OCI-LY7 (cell line): ENCODE data around the gene GRIK1. TPM values are rescaled to one million over a fixed set of nuclear protein-coding genes. Genes with fewer than 3 reads are reported as not detected.

Experiments
- BruUV-seq: library from RNA; stranded (reverse); fragments of 400-500 nt; replicated peaks from 2 replicates; lab custom pipeline; 2021; lab: Mats Ljungman, UMichigan
- CTCF ChIA-PET: fragments of 300-600 bp; sonication (Branson Sonifier 250); formaldehyde crosslinking; loops from one replicate; lab custom pipeline; 2022; ENCODE audit warnings: antibody characterized with exemption; ENCODE audit not compliant: unreplicated experiment; lab: Charles Lee
- POLR2A ChIA-PET: fragments of 300-600 bp; sonication (Branson Sonifier 250); formaldehyde crosslinking; loops from one replicate; lab custom pipeline; 2022; ENCODE audit warnings: antibody characterized with exemption; lab: Charles Lee
- DNase-seq: peaks from one replicate; pipeline ENCODE4 v3.0.0-alpha.2; 2015; ENCODE audit warnings: low spot score
- H2AFZ ChIP-seq: fragments of 200-600 bp; sonication (generic), shearing (Covaris generic); 2 replicates; pipeline ENCODE4 v1.6.1; 2014; ENCODE audit warnings: mild to moderate bottlenecking, antibody characterized with exemption, low read length, moderate library complexity
- H3K27ac ChIP-seq: fragments of 200-600 bp; sonication (generic); 2 replicates; pipeline ENCODE4 v1.5.1; 2014; ENCODE audit warnings: mixed run types, low read depth, mild to moderate bottlenecking, moderate library complexity, low read length, inconsistent platforms; ENCODE audit not compliant: poor library complexity, severe bottlenecking
- H3K36me3 ChIP-seq: fragments of 200-600 bp; sonication (generic); 2 replicates; pipeline ENCODE4 v1.6.1; 2014; ENCODE audit warnings: mild to moderate bottlenecking, antibody characterized with exemption, low read length, moderate library complexity, mixed read lengths; ENCODE audit not compliant: insufficient read depth
- H3K4me1 ChIP-seq: fragments of 200-600 bp; sonication (generic); 2 replicates; pipeline ENCODE4 v1.5.1; 2014; ENCODE audit warnings: mild to moderate bottlenecking, low read length; ENCODE audit not compliant: insufficient read depth, poor library complexity, severe bottlenecking
- H3K4me2 ChIP-seq: fragments of 200-600 bp; sonication (generic); 2 replicates; pipeline ENCODE4 v1.6.1; 2014; ENCODE audit warnings: mild to moderate bottlenecking, low read length
- H3K4me3 ChIP-seq: fragments of 200-600 bp; sonication (generic); 2 replicates; pipeline ENCODE4 v1.5.1; 2014; ENCODE audit warnings: mild to moderate bottlenecking, low read depth, low read length; ENCODE audit not compliant: poor library complexity, severe bottlenecking
- H3K79me2 ChIP-seq: fragments of 200-600 bp; sonication (generic); 2 replicates; pipeline ENCODE4 v1.6.1; 2016; ENCODE audit warnings: low read depth, mild to moderate bottlenecking, low read length, moderate library complexity, mixed read lengths; ENCODE audit not compliant: insufficient read depth
- H3K9me2 ChIP-seq: fragments of 200-600 bp; sonication (generic); 2 replicates; pipeline ENCODE4 v1.6.1; 2016; ENCODE audit warnings: mild to moderate bottlenecking, low read length, mixed read lengths; ENCODE audit not compliant: insufficient read depth
- H3K9me3 ChIP-seq: fragments of 200-600 bp; sonication (generic); 2 replicates; pipeline ENCODE4 v1.6.1; 2014; ENCODE audit warnings: mild to moderate bottlenecking, mixed run types, low read length, mixed read lengths
- H4K20me1 ChIP-seq: fragments of 200-600 bp; sonication (generic); 2 replicates; pipeline ENCODE4 v1.6.1; 2014; ENCODE audit warnings: mild to moderate bottlenecking, antibody characterized with exemption, low read length, moderate library complexity, mixed read lengths; ENCODE audit not compliant: insufficient read depth
- CTCF ChIP-seq: fragments of 200-600 bp; sonication (generic); conservative IDR thresholded peaks from 2 replicates; pipeline ENCODE4 v1.5.1; 2014; ENCODE audit warnings: mild to moderate bottlenecking, antibody characterized with exemption, low read length, moderate library complexity, mixed read lengths
- EZH2phosphoT487 ChIP-seq: fragments of 200-600 bp; sonication (generic); IDR thresholded peaks from 2 replicates; pipeline ENCODE4 v1.6.1; 2018; ENCODE audit warnings: low read depth, borderline replicate concordance, mild to moderate bottlenecking, mixed run types, antibody characterized with exemption, low read length, moderate library complexity, mixed read lengths
- intact Hi-C: fragments of 100-400 bp; cut with micrococcal nuclease; formaldehyde crosslinking; loops from one replicate; pipeline ENCODE4 v1.10.0; 2022; ENCODE audit not compliant: unreplicated experiment
- total RNA-seq, 2 experiments: library from RNA; depleted of rRNA in 1 of 2; stranded (reverse); fragments of >200 nt in 1 of 2; shearing (Covaris generic) in 1 of 2; gene quantifications; 2 replicates each; pipeline ENCODE4 v1.2.3, GENCODE V29; 2014 to 2022

Gene GRIK1
- total RNA-seq, 2 experiments from 2014 or later: 4.1 TPM; not detected in 1

GRCh38 chr21:29843804-29844203 lies 96.0 kb downstream of the GRIK1 start:
- DNase-seq: no peak
- POLR2A ChIA-PET: interaction anchor here (0.5 kb wide), 1 partner anchor 63 kb away, joined by 3 read pairs; no protein-coding TSS in a partner anchor
- intact Hi-C loops: loop anchor here (10.0 kb wide), 1 partner anchor 469 kb away; no protein-coding TSS in a partner anchor
- no TSS peak for BruUV-seq
- no peaks in the 10 kb centered on the region for H4K20me1 ChIP-seq
- H3K4me2 ChIP-seq: no peak overlapping the region
- no peak overlapping the region for H2AFZ ChIP-seq
- no peak overlapping the region for H3K4me3 ChIP-seq
- H3K27ac ChIP-seq: no peak overlapping the region
- 0 out of 2 replicates have a peak, but pooled peaks cover 3% of the 10 kb centered on the region for H3K9me2 ChIP-seq
- no peaks in the 10 kb centered on the region for H3K9me3 ChIP-seq
- TF ChIP-seq CTCF (no peak), EZH2phosphoT487 (no peak)
- no peaks in the 10 kb centered on the region for H3K36me3 ChIP-seq
- no peaks in the 10 kb centered on the region for H3K4me1 ChIP-seq
- H3K79me2 ChIP-seq: no peaks in the 10 kb centered on the region
- CTCF ChIA-PET: no interaction called here

- TF ChIP-seq CTCF (no peak), EZH2phosphoT487 (no peak)
- ChIA-PET CTCF (no interaction called here), POLR2A (no interaction called here)
- intact Hi-C loops: no loop called here
- H3K36me3 ChIP-seq: no peaks in the 10 kb centered on the region
- DNase-seq: no peak
- H3K9me2 ChIP-seq: no peaks in the 10 kb centered on the region
- H3K27ac ChIP-seq: no peak overlapping the region
- H3K4me3 ChIP-seq: no peak overlapping the region
- H4K20me1 ChIP-seq: no peaks in the 10 kb centered on the region
- H2AFZ ChIP-seq: no peak overlapping the region
- no peaks in the 10 kb centered on the region for H3K79me2 ChIP-seq
- no TSS peak for BruUV-seq
- no peaks in the 10 kb centered on the region for H3K4me1 ChIP-seq
- H3K4me2 ChIP-seq: no peak overlapping the region
- H3K9me3 ChIP-seq: no peaks in the 10 kb centered on the region
Observed at GRCh38 chr21:29834617-29835016, 105.2 kb downstream of the GRIK1 start.

GRCh38 chr21:29832217-29832616 lies 107.6 kb downstream of the GRIK1 start:
- no TSS peak for BruUV-seq
- ChIA-PET POLR2A (no interaction called here), CTCF (no interaction called here)
- Histone ChIP-seq H4K20me1 (no peaks in the 10 kb centered on the region), H3K4me2 (no peak overlapping the region), H3K4me3 (no peak overlapping the region), H3K79me2 (no peaks in the 10 kb centered on the region), H3K4me1 (no peaks in the 10 kb centered on the region), H3K9me3 (no peaks in the 10 kb centered on the region), H3K36me3 (no peaks in the 10 kb centered on the region), H3K9me2 (no peaks in the 10 kb centered on the region), H2AFZ (no peak overlapping the region), H3K27ac (no peak overlapping the region)
- DNase-seq: no peak
- TF ChIP-seq CTCF (no peak), EZH2phosphoT487 (no peak)
- intact Hi-C loops: no loop called here
